GM19468 (cell line): ENCODE data around the gene ANKFY1.
"Not testable (repeated sequence)": the region's sequence is repeated elsewhere in the genome, so short reads cannot be mapped to it uniquely, and the experiment has no call there.

ENCODE experiments used
- ATAC-seq: cut with Tn5 transposase; IDR thresholded peaks from one replicate; pipeline ENCODE4 v1.9.1; 2021; ENCODE audit warnings: mild to moderate bottlenecking, moderate library complexity, moderate number of reproducible peaks; ENCODE audit not compliant: unreplicated experiment; ENCODE audit errors: extremely low read depth

Gene ANKFY1

GRCh38 chr17:4221899-4222659 is 41.7 kb downstream of the ANKFY1 start:
- ATAC-seq: no peak

- no peak for ATAC-seq
Observed at GRCh38 chr17:4221163-4221562, 42.6 kb downstream of the ANKFY1 start.

GRCh38 chr17:4220655-4221054 is 43.1 kb downstream of the ANKFY1 start:
- no peak for ATAC-seq

- ATAC-seq: no peak
Observed at GRCh38 chr17:4219241-4219640, 44.5 kb downstream of the ANKFY1 start.

- no peak for ATAC-seq
Observed at GRCh38 chr17:4215882-4216570, 47.8 kb downstream of the ANKFY1 start.

GRCh38 chr17:4214157-4214556 is 49.6 kb downstream of the ANKFY1 start:
- no peak for ATAC-seq

GRCh38 chr17:4209611-4210010 is 54.2 kb downstream of the ANKFY1 start:
- ATAC-seq: no peak

GRCh38 chr17:4208238-4208637 is 55.5 kb downstream of the ANKFY1 start:
- ATAC-seq: no peak

- no peak for ATAC-seq
Observed at GRCh38 chr17:4206962-4207361, 56.8 kb downstream of the ANKFY1 start.

GRCh38 chr17:4205917-4206316 is 57.9 kb downstream of the ANKFY1 start:
- no peak for ATAC-seq

GRCh38 chr17:4204710-4205173 is 59.0 kb downstream of the ANKFY1 start:
- ATAC-seq: no peak

- no peak for ATAC-seq
Observed at GRCh38 chr17:4204190-4204589, 59.6 kb downstream of the ANKFY1 start.

GRCh38 chr17:4201226-4201625 is 62.6 kb downstream of the ANKFY1 start:
- ATAC-seq: no peak

- ATAC-seq: no peak
Observed at GRCh38 chr17:4199818-4200402, 63.9 kb downstream of the ANKFY1 start.

GRCh38 chr17:4198995-4199394 is 64.8 kb downstream of the ANKFY1 start:
- ATAC-seq: no peak

GRCh38 chr17:4195306-4195705 is 68.5 kb downstream of the ANKFY1 start:
- no peak for ATAC-seq

GRCh38 chr17:4194796-4195195 is 69.0 kb downstream of the ANKFY1 start:
- ATAC-seq: no peak

- ATAC-seq: not testable (repeated sequence)
Observed at GRCh38 chr17:4190791-4191190, 73.0 kb downstream of the ANKFY1 start.

GRCh38 chr17:4189280-4189679 is 74.5 kb downstream of the ANKFY1 start:
- no peak for ATAC-seq

GRCh38 chr17:4188076-4188475 is 75.7 kb downstream of the ANKFY1 start:
- no peak for ATAC-seq

- no peak for ATAC-seq
Observed at GRCh38 chr17:4187076-4187475, 76.7 kb downstream of the ANKFY1 start.
